Prostate gland (tissue), 2 donors: ENCODE data around the gene FUNDC2.

Experiments
- POLR2A ChIP-seq: fragments of 450-650 bp; IDR thresholded peaks from one replicate; pipeline ENCODE4 v1.6.1; 2016; ENCODE audit warnings: antibody characterized with exemption, mild to moderate bottlenecking
- TF ChIP-seq, protein P1 (sequence below), 4 experiments: fragments of 200-600 bp in 2 of 4; fragments of 450-650 bp in 2 of 4; sonication (generic) in 2 of 4; IDR thresholded peaks; 1 replicate in 3 of 4; 2 replicates in 1 of 4; pipeline ENCODE4 v1.5.1; 2016 to 2019; ENCODE audit warnings: antibody characterized with exemption in 4 of 4, mild to moderate bottlenecking in 2 of 4, moderate library complexity in 2 of 4

DNA sequence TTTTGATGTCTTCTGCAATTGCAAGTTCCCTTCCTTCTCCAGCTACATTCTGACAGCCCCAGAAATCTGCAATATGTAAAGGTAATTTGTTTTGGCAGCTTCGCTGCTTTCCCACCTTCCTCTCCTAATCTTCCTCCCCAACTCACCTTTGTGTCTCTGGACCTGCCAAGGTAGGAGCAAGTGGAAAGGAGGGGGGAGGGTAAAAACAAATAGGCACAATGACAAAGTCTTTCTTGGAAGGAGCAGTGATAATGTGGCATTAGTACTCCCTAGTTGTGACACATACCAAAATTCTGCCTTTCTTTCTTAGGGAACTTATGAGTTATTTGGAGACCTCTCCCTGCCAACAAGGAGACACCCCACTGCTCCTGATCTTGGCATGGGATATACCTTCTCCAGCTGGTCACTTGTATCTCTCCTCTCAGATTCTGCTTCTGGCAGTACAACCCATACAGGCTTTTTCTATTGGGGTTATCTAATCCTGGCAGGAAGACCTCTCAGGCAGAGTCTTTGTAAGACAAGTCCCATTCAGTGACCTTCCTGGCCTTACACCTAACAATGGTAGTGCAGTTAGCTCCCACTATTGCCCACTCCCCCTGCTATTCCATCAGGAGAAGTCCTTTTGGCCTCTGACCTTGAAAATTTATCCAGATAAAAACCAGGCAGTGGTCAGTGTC lies 28.3 kb upstream of the FUNDC2 start:
- TF ChIP-seq, protein P1, sequence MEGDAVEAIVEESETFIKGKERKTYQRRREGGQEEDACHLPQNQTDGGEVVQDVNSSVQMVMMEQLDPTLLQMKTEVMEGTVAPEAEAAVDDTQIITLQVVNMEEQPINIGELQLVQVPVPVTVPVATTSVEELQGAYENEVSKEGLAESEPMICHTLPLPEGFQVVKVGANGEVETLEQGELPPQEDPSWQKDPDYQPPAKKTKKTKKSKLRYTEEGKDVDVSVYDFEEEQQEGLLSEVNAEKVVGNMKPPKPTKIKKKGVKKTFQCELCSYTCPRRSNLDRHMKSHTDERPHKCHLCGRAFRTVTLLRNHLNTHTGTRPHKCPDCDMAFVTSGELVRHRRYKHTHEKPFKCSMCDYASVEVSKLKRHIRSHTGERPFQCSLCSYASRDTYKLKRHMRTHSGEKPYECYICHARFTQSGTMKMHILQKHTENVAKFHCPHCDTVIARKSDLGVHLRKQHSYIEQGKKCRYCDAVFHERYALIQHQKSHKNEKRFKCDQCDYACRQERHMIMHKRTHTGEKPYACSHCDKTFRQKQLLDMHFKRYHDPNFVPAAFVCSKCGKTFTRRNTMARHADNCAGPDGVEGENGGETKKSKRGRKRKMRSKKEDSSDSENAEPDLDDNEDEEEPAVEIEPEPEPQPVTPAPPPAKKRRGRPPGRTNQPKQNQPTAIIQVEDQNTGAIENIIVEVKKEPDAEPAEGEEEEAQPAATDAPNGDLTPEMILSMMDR (IDR thresholded peaks at IDR 0.05): no peak
- no peak for TF ChIP-seq POLR2A
